HG03575 (cell line): ENCODE data around the gene BTBD9.

Experiments used
- ATAC-seq: cut with Tn5 transposase; IDR thresholded peaks from one replicate; pipeline ENCODE4 v1.9.1; 2021; ENCODE audit not compliant: unreplicated experiment, insufficient number of reproducible peaks, low FRiP score; ENCODE audit errors: extremely low read depth

Gene BTBD9

GRCh38 chr6:38610050-38610625 is 29.6 kb downstream of the BTBD9 start:
- no peak for ATAC-seq

- no peak for ATAC-seq
These were observed 35.0 kb downstream of the BTBD9 start for GRCh38 chr6:38604700-38605099.

GRCh38 chr6:38603966-38604365 is 35.8 kb downstream of the BTBD9 start:
- no peak for ATAC-seq

- ATAC-seq: no peak
These were observed 36.2 kb downstream of the BTBD9 start for GRCh38 chr6:38603496-38603895.

GRCh38 chr6:38599966-38600550 is 39.7 kb downstream of the BTBD9 start:
- no peak for ATAC-seq

- ATAC-seq: no peak
These were observed 40.5 kb downstream of the BTBD9 start for GRCh38 chr6:38599261-38599660.

- no peak for ATAC-seq
These were observed 45.6 kb downstream of the BTBD9 start for GRCh38 chr6:38593998-38594665.

- ATAC-seq: no peak
These were observed 46.3 kb downstream of the BTBD9 start for GRCh38 chr6:38593409-38593808.

GRCh38 chr6:38591439-38591838 is 48.3 kb downstream of the BTBD9 start:
- no peak for ATAC-seq

GRCh38 chr6:38589367-38589720 is 50.4 kb downstream of the BTBD9 start:
- ATAC-seq: no peak

- ATAC-seq: no peak
These were observed 50.9 kb downstream of the BTBD9 start for GRCh38 chr6:38588631-38589366.

- ATAC-seq: no peak
These were observed 51.9 kb downstream of the BTBD9 start for GRCh38 chr6:38587766-38588362.

- no peak for ATAC-seq
These were observed 52.7 kb downstream of the BTBD9 start for GRCh38 chr6:38586992-38587391.

- ATAC-seq: no peak
These were observed 55.0 kb downstream of the BTBD9 start for GRCh38 chr6:38584731-38585130.

GRCh38 chr6:38583523-38583922 is 56.2 kb downstream of the BTBD9 start:
- no peak for ATAC-seq

GRCh38 chr6:38580030-38580429 is 59.7 kb downstream of the BTBD9 start:
- ATAC-seq: no peak

GRCh38 chr6:38579010-38579628 is 60.6 kb downstream of the BTBD9 start:
- ATAC-seq: no peak

- ATAC-seq: no peak
These were observed 61.7 kb downstream of the BTBD9 start for GRCh38 chr6:38578075-38578474.

- no peak for ATAC-seq
These were observed 62.2 kb downstream of the BTBD9 start for GRCh38 chr6:38577492-38577891.
